A673 (cell line): ENCODE results near the gene MYL3.

Source experiments
- EZH2 ChIP-seq: fragments of 200-600 bp; sonication (generic); IDR thresholded peaks from 2 replicates; pipeline ENCODE4 v1.6.1; 2017; ENCODE audit warnings: borderline replicate concordance, low read depth, mild to moderate bottlenecking, mixed read lengths, antibody characterized with exemption, low read length; ENCODE audit not compliant: poor library complexity, severe bottlenecking
- TF ChIP-seq, protein P1 (sequence below): fragments of 300-800, 200-600 bp; sonication (generic); conservative IDR thresholded peaks from 2 replicates; pipeline ENCODE4 v1.5.1; 2017; ENCODE audit warnings: low read depth, mild to moderate bottlenecking, antibody characterized with exemption, low read length, moderate library complexity, mixed read lengths

DNA sequence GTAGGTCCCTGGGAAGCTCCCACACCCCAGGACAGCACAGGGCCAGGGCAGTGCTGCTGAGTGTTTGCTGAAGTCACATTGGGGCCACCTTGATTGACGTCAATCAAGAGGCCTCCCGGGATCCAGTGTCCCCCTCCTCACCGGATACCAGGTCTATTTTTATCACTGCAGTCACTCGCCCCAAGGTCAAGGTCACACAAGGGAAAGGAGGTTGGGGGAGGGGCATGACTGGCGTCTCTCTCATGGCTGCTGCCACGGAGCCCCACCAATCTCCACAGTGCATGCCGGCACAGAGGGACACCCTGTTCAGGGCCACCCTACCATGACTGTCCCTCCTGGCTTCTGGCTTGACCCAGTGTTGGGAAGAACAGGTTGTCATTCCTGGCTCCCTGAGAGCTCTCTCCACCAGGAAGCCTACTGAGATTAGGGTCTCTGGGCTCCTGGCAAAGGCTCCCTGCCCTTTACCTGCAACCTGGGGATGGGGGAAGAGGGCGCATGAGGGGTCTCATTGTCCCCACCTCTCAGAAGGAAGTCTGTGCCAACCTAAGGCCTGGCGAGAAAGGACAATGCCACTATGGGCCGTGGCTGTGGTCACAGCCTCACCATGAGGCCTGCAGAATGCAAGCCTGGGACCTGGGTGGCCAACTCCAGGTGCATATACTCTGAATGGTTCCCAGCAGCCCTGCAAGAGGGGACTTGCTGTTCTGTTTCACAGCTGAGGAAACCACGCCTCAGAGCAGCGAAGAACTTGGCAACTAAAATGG lies 1.5 kb downstream of the MYL3 start:
- TF ChIP-seq, protein P1, sequence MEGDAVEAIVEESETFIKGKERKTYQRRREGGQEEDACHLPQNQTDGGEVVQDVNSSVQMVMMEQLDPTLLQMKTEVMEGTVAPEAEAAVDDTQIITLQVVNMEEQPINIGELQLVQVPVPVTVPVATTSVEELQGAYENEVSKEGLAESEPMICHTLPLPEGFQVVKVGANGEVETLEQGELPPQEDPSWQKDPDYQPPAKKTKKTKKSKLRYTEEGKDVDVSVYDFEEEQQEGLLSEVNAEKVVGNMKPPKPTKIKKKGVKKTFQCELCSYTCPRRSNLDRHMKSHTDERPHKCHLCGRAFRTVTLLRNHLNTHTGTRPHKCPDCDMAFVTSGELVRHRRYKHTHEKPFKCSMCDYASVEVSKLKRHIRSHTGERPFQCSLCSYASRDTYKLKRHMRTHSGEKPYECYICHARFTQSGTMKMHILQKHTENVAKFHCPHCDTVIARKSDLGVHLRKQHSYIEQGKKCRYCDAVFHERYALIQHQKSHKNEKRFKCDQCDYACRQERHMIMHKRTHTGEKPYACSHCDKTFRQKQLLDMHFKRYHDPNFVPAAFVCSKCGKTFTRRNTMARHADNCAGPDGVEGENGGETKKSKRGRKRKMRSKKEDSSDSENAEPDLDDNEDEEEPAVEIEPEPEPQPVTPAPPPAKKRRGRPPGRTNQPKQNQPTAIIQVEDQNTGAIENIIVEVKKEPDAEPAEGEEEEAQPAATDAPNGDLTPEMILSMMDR, result no peak
- no peak for TF ChIP-seq EZH2
